HG03521 (cell line): ENCODE measurements around the gene CXCR2.
A peak's percentile ranks its signal among the peaks of the same experiment; 100 is the strongest.
"Not testable (repeated sequence)": the region's sequence is repeated elsewhere in the genome, so short reads cannot be mapped to it uniquely, and the experiment has no call there.

Experiments used
- ATAC-seq: cut with Tn5 transposase; IDR thresholded peaks from one replicate; pipeline ENCODE4 v1.9.1; 2021; ENCODE audit warnings: mild to moderate bottlenecking, moderate library complexity; ENCODE audit not compliant: unreplicated experiment

CXCR2 gene

DNA sequence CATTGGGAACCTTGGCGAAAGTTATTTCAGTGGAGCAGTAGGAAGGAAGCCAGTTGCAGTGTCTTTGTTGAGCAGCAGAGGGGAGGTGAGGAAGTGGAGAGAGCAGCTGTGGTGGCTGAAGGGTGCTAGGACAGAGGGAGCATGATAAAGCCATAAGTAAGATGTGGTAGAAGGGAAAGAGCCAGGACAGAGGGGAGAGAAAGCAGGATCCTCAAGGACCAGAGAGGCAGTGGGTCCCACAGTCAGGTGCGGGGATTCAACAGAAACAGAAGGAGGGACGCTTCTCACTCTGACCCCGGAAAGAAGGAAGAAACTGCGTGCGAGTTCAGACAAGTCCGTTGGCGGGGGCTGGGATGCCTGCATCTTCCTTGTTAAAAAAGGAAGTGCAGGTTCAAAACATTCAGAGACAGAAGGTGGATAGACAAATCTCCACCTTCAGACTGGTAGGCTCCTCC lies at the start of gene CXCR2:
CXCR2 (plus strand) TSS at position 403 of the 455 bp plus-strand sequence. CDS start 8,774 bp downstream, outside the sequence.
- no peak for ATAC-seq

GRCh38 chr2:218077464-218078216 lies 48.2 kb upstream of the CXCR2 start:
- no peak for ATAC-seq

GRCh38 chr2:218079943-218080913 lies 45.6 kb upstream of the CXCR2 start:
- no peak for ATAC-seq

DNA sequence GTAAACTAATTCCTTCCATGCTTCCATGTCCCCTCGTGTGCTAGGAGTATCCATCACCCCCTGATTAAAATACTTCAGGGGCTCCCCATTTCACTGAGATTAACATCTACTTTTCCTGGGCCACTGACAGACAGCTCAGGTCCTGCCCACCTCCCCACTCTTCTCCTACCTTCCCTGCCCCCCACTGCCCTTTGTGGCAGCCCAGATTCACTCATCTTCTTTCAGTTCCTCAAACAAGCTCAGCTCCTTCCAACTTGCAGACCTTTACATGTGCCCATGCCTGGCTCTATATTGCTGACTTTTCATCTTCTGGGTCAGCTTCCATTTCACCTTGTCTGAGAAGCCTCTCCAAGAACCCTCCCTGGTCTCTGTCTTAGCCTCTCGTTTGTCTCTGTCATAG lies 44.8 kb upstream of the CXCR2 start:
- peak; percentile 82 for ATAC-seq

GRCh38 chr2:218081695-218082094 lies 44.1 kb upstream of the CXCR2 start:
- no peak for ATAC-seq

DNA sequence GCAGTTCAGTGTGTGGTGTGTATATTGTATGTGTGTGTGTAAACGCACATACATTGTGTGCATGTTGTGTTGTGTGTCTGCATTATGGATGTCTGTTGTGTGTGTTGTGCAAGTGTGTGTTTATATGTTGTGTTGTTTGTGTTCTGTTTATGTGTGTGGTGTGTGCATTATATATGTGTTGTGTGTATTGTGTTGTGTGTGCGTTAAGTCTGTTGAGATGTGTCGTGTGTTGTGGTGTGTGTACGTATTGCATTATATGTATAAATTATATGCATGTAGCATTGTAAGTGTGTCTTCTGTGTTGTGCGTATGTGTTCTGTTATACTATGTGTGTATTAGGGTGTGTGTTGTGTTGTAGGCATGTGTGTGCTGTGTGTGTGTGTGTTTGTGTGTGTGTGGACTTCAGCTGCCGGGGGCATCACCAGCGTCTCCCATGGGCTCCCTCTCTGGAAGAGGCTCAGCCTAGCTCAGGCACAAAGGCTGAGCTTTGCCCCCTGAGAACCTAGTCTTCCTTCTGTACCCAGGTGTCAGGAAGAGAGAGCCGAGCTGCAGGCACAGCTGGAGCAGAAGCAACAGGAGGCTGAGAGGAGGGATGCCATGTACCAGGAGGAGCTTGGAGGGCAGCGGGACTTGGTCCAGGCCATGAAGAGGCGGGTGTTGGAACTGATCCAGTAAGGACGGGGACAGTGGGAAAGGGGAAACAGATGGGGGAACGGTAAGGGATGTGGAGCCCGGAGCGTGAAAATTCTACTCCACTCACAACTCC lies 43.1 kb upstream of the CXCR2 start:
- ATAC-seq, result no peak

- ATAC-seq, result no peak
These were observed 42.5 kb upstream of the CXCR2 start for GRCh38 chr2:218083352-218083676.

DNA sequence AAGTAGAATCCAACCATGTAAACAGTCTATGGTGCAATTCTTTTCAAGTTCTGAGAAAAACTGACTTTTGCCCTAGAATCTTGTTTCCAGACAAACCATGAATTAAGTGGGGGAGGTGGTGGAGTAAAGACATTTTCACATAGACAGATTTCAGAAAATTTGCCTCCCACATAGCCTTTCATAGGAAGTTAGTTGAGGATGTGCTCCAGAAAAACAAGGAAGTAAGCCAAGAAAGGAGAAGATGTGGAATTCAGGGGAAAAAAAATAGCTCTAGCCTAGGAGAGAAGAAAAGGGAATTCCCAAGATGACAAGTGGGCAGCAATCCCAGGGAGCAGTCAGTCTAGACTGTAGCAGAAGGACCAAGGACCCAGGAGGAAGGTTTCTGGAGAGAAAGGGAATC lies 39.4 kb upstream of the CXCR2 start:
- ATAC-seq, result no peak

DNA sequence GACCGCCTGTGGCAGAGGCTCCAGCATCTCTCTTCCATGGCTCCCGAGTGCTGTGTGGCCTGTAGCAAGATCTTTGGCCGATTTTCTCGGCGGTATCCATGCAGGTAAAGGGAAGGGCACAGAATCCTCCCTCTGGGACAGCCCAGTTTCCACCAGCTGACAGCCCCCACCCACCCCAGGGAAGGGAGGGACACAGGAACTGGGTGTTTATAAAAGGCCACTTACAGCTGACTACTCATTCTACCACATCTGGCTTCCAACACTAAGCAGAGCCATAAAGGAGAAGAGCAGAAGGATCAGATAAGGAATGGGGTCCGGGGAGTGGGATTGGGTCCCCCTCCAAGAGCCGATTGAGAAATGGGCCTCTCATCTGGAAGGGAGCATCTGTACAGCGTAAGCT lies 36.6 kb upstream of the CXCR2 start:
- ATAC-seq, result no peak

DNA sequence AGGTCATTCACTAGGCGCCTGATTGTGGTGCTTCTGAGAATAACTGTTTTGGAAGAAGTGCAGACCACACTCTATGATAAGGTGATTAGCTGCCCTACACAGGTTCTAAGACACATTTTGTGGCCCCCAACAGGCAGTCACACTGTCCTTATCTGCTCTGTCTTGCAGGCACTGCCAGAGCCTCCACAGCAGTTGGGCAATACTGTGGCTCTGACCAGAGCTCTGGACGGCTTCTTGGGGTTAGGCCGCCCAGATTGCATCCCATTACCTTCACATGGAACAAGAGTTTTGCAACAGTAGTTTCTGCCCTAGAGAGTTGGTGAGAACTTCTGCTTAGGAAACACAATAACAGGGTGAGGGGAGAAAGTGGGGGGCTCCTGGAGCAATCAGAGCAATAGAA lies 34.1 kb upstream of the CXCR2 start:
- no peak for ATAC-seq

DNA sequence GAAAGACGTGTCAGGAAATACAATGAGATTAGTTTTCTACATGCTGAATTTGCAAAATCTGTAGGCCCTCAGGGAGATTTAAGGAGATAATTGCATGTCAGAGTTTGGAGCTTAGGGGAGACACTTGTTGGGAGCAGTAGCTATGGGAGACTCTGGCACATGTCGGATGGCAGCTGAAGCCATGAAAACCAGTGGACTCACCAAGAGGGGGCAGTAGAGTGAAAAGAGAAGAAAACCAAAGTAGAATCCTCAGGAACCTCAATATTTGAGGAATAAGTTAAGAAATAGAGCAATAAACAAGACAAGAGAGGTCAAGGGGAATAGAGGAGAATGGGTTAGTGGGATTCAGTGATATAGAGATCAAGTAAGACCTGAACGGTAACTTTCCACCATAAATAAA lies 31.9 kb upstream of the CXCR2 start:
- no peak for ATAC-seq

DNA sequence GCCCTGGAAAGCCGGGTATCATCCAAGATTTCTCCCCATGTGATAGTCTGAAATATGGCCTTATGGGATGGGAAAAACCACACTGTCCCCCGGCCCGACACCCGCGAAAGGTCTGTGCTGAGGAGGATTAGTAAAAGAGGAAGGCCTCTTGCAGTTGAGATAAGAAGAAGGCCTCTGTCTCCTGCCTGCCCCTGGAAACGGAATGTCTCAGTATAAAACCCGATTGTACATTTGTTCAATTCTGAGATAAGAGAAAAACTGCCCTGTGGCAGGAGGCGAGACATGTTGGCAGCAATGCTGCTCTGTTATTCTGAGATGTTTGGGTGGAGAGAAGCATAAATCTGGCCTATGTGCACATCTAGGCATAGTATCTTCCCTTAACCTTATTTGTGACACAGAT lies 30.0 kb upstream of the CXCR2 start:
- no peak for ATAC-seq

- ATAC-seq, result no peak
These were observed 27.9 kb upstream of the CXCR2 start for GRCh38 chr2:218097975-218098374.

GRCh38 chr2:218108834-218109233 lies 17.0 kb upstream of the CXCR2 start:
- ATAC-seq, result not testable (repeated sequence)

- not testable (repeated sequence) for ATAC-seq
These were observed 4.0 kb upstream of the CXCR2 start for GRCh38 chr2:218121789-218122188.

DNA sequence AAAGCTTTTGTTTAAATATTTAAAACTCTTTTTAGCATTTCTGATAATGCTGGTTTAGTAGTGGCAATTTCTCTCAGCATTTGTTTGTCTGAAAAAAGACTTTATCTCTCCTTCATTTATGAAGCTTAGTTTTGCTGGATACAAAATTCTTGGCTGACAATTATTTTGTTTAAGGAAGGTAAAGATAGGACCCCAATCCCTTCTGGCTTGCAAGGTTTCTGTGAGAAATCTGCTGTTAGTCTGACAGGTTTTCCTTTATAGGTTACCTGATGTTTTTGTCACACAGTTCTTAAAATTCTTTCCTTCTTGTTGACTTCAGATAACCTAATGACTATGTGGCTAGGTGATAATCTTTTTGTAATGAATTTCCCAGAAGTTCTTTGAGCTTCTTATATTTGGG lies 3.5 kb upstream of the CXCR2 start:
- ATAC-seq, result not testable (repeated sequence)

DNA sequence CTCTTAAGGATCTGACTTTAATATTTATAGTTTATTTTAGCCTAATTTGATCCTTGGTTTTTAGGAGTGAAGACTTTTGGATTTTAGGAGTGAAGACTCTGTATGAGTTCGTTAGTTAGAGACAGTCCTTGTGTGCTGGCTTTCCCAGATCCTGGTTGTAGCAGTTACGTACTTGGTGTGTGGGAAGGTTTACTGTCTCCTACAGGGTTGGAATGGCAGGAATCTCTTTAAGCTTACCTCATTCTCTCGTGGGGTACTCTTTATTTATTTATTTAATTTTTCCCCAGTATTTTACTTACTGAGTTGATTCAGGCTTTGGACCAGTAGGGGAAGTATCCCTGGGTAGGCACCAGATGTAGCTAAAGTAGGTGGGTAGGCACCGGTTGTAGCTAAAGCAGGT lies 1.8 kb upstream of the CXCR2 start:
- ATAC-seq, result no peak

GRCh38 chr2:218125095-218125494 lies 733 bp upstream of the CXCR2 start:
- ATAC-seq, result no peak

DNA sequence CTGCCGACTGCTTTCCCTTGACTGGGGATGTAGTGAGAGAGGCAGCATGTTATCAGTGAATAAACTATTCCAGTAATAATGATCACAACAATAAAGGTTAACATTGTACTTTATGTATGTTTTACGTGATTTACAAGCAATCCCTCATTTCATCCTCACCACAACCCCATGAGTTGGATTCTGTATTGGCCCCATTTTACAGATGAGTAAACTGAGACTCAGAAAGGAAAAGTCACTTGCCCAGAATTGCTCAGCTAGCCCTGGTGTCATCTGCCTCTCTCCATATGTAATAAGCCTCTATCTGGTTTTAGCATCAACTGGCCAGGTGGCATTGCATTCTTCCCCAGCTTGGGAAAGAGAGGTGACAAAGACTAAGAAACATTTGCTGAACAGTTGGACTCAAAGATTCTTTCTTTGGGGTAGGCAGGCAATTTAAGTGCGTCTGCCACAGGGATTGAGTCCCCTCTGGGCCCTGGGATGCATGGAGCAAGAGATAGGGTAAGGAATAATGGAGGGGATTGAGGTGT lies 2.2 kb downstream of the CXCR2 start:
- no peak for ATAC-seq

- ATAC-seq, result no peak
These were observed 3.1 kb downstream of the CXCR2 start for GRCh38 chr2:218128781-218129457.
